ENCODE data around the gene PNPLA6.
"Not testable (repeated sequence)": the region's sequence is repeated elsewhere in the genome, so short reads cannot be mapped to it uniquely, and the experiment has no call there.

PNPLA6 gene

DNA sequence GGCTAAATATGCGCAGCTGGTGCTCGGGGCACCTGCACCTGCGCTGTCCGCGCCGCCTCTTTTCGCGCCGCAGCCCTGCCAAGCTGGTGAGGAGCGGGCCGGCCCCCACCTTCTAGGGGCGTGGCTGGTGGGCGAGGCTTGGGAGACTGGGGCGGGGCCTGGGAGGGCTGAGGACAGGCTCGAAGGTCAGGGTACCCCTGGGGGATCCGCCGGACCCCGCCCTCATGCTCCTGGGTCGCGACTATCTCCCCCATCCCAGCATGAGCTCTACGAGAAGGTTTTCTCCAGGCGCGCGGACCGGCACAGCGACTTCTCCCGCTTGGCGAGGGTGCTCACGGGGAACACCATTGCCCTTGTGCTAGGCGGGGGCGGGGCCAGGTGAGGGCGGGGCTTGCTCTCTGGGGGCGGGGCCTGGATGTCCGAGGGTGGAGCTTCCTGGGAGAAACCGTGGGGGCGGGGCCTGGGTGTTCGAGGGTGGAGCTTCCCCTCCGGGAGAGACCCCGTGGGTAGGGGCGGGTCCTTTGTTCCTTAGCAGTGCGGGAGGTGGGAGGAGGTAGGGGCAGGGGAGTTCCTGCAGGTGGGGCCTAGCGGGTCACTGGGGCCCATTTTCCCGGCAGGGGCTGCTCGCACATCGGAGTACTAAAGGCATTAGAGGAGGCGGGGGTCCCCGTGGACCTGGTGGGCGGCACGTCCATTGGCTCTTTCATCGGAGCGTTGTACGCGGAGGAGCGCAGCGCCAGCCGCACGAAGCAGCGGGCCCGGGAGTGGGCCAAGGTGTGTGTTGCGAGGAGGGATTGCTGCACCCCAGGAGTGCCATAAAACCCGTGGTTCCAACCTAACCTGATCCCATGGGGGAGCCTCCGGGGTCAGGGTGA is 19.7 kb downstream of the PNPLA6 start:
- peak in 1 of 3 donors; percentile 22 for DNase-seq (ENCODE audit: low read depth in 3 of 3)

DNA sequence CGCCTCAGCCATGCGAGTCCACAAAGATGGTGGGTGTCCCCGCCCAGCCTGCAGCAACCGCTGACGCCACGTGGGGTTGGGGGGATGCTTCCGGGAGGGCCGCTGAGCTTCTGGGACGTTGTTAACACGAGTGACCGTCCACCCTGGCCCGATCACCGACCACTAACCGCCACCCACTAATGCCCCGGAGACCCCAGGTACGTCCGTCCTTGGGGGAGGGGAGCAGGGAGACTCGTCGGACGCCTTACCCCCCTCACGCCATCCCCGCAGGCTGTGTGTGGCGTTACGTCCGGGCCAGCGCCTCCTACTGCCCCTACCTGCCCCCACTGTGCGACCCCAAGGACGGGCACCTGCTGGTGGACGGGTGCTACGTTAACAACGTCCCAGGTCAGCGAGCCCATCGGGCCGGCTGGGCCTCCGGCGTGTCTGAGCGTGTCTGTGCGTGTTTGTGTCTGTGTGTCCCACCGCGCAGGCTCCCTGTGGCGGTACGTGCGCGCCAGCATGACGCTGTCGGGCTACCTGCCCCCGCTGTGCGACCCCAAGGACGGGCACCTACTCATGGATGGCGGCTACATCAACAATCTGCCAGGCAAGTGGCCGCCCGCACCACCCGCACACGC is 21.3 kb downstream of the PNPLA6 start:
- DNase-seq (ENCODE audit: low read depth in 3 of 3): no peak

DNA sequence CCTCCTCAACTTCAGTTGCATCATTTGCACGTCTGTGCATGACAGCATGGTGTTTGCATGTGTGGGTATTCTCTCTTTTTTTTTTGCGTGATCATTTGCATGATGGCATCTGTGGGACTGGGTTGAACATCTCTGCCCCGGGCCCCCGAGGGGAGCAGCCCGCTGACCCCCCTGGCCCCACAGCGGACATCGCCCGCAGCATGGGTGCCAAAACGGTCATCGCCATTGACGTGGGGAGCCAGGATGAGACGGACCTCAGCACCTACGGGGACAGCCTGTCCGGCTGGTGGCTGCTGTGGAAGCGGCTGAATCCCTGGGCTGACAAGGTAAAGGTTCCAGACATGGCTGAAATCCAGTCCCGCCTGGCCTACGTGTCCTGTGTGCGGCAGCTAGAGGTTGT is 23.1 kb downstream of the PNPLA6 start:
- no peak for DNase-seq (ENCODE audit: low read depth in 3 of 3)

DNA sequence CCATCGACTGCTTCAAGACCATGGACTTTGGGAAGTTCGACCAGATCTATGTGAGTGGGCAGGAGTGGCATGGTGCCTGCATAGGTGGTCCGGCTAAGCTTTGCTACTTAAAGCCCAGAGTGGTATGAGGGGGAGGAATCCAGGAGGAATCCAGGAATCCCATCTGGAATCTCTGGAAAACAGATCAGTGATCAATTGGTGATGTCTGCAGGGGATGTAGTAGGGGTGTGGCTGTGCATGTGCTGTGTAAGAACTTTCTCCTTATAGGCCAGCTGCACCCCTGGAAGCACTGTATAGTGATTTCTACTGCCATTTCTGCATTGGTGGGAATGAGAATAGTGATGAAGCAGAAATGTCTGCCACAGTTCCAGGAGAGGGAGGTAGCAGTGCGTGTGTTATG is 23.6 kb downstream of the PNPLA6 start:
- no peak for DNase-seq (ENCODE audit: low read depth in 3 of 3)

DNA sequence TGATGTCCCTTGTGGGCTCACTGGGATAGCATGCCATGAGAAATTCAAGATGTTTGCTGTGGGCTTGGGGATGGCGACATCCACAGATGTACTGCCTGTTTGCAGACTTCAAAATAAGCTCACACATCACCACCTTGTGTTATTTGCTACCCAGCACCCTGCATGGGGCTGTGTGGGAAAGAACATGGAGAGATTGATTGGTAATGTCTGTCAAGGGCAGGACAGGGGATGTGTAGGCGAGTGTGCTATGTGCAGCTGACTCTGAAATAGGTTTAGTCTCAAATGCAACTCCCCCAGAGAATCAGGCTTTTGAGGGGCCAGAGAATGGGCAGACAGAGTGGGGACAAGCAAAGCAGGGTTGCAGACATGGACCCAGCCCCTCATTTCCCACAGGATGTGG is 24.7 kb downstream of the PNPLA6 start:
- DNase-seq (ENCODE audit: low read depth in 3 of 3): no peak

DNA sequence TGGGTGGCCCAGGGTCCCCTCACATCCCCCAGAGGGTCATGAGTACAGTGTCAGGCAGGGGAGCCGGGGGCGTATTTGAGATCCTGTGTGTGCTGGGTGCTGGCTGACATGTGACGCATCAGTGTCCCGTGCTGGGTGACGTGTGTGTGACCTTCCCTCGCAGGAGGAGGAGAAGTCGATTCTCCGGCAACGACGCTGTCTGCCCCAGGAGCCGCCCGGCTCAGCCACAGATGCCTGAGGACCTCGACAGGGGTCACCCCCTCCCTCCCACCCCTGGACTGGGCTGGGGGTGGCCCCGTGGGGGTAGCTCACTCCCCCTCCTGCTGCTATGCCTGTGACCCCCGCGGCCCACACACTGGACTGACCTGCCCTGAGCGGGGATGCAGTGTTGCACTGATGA is 25.8 kb downstream of the PNPLA6 start:
- no peak for DNase-seq (ENCODE audit: low read depth in 3 of 3)

DNA sequence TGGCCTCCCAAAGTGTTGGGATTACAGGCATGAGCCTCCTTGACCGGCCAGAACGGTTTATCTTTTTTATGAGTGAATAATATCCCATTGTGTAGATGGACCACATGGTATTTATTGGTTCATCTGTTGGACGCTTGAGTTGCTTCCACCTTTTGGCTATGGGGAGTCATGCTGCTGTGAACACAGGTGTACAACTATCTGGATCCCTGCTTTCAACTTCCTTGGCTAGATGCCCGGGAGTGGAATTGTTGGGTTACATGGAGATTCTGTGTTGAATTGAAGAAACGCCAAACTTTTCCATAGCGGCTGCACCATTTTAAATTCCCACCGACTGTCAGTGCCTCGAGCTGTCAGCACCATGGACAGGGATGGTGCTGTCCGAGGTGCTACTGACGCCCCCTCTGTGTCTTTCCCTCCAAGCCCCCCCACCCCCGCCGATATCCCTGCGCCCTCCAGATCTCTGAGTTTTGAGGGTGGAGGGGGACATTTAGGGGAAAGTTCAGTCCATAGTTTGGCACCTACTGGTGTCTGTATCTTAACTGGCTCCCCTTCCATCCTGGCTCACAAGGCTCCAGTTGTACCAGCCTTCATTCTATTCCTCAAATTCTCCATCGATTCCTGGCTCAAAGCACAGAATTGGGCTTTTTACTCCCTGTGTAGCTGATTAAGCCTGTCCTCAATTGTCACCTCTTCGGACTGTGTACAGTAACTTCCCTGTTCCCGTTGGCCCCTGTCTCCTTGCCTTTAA is 27.3 kb downstream of the PNPLA6 start:
- DNase-seq (ENCODE audit: low read depth in 3 of 3): no peak

DNA sequence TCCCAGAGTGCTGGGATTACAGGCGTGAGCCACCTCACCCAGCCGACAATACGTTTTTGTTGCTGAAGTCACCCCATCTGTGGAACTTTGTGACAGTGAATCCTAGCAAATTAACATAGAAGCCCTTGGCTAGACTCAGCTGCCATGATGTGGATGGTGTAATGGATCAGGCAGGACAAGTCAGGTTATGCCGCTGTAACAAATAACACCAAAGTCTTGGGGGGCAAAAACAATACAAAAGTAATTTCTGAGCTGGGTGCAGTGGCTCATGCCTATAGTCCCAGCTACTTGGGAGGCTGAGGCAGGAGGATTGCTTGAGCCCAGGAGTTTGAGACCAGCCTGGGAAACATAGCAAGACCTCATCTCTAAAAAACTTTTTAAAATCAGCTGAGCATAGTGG is 29.3 kb downstream of the PNPLA6 start:
- DNase-seq (ENCODE audit: low read depth in 3 of 3): no peak

DNA sequence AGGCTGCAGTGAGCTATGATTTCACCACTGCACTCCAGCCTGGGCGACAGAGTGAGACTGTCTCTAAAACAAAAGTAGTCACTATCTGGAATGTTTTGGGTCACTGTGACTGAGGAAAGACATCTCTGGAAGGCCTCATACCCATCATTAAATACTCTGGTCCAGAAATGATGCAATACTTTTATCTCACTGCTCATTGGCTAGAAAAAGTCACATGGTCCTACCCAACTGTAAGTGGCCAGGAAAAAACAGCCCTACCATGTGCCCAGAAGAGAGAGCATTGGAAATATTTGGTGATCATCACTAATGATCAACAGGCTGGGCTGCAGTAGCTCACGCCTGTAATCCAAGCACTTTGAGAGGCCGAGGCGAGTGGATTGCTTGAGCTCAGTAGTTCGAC is 29.8 kb downstream of the PNPLA6 start:
- DNase-seq (ENCODE audit: low read depth in 3 of 3): no peak

DNA sequence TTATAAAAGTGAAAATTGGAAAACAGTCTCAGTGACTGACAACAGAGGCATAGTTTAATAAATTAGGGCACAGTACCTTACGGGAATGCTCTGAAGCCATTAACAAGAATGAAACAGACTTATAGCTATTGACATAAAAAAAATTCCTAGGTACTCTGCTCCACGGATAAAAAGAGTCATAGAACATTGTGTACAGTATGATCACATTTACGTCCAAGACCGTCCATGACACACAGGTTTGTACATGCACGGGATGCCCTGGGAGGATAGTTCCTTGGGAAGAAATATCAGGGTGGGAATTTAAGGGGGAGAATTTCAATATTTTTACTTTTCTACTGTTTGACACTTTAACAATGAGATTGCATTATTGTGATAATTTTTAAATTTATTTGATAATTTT is 35.2 kb downstream of the PNPLA6 start:
- DNase-seq (ENCODE audit: low read depth in 3 of 3): no peak

DNA sequence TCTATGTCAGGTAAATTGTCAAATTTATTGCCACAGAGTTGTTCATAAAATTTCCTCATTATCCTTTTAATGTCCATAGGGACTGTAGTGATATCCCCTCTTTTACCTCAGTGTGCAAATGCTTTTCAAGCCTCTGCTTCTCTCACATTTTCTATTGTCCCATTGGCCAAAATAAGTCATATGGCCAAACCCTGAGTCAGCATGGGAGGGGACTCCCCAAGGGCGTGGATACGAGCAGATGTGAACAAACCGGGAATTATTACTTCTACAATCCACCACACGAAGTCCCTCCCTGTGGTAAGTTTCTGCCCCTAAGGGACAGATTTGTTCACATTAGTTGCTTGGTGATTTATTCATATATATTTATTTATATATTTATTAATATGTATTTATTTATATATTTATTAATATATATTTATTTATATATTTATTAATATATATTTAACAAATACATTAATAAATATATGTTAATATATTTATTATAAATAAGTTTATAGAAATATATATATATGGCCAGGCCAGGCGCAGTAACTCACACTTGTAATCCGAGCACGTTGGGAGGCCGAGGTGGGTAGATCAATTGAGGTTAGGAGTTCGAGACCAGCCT is 40.0 kb downstream of the PNPLA6 start:
- no peak for DNase-seq (ENCODE audit: low read depth in 3 of 3)

DNA sequence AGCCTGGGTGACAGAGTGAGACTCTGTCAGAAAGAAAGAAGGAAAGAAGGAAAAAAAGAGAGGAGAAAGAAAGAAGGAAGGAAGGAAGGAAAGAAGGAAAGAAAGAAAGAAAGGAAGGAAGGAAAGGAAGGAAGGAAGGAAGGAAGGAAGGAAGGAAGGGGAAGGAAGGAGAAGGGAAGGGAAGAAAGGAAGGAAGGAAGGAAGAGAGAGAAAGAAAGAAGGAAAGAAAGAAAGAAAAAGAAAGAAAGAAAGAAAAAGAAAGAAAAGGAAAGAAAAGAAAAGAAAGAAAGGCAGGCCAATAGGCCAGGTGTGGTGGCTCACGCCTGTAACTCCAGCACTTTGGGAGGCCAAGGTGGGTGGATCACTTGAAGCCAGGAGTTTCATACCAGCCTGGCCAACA is 41.9 kb downstream of the PNPLA6 start:
- not testable (repeated sequence) for DNase-seq (ENCODE audit: low read depth in 3 of 3)

DNA sequence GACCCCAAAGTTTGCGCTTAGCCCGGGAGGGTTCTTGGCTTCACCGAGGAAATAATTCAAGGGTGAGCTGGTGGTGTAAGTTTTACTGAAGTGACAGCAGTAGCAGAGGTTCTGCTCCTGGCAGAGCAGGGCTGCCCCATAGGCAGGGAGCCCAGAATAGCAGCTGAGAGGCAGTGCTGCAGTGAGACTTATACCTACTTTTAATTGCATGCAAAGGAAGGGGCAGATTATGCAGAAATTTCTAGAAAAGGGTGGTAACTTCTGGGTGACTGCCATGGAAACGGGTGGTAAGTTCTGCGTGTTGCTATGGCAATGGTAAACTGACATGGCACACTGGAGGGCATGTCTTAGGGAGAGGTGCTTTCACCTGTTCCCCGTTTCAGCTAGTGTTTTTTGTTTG is 42.6 kb downstream of the PNPLA6 start:
- no peak for DNase-seq (ENCODE audit: low read depth in 3 of 3)

DNA sequence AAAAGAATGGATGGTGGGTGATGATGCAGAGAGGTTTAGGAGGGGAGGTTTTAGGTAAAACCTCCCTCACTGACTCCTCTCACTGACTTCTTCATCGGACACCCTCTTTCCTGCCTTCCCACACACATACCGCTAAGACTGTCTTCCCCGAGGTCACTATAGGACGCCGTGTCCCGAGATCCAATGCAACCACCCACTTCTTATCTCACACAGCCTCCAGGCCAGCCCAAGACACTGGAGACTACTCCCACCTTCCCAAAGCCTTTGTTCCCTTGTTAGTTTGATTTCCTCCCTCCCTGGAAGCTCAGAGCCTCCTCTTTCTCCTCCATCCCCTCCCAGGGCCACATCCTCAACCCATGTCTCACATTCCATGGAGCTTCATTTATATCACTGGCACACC is 43.7 kb downstream of the PNPLA6 start:
- no peak for DNase-seq (ENCODE audit: low read depth in 3 of 3)

DNA sequence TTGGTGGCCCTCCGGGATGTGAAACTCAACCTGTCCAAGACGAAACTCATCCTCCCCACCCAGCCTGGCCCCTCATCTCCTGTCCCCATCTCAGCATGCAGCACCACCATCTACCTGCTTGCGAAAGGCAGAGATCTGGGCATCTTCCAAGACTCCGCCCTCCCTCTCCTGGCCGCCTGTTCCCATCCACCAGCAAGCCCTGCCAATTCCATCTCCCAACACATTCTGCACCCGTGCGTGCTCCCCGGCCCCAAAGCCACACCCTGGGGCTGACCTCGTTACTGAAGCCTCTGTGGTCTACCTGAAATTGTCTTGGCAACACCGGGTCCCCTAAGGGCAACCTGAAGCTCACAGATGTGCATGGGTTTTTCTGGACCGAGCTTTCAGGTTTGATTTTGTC is 46.9 kb downstream of the PNPLA6 start:
- DNase-seq (ENCODE audit: low read depth in 3 of 3): no peak

DNA sequence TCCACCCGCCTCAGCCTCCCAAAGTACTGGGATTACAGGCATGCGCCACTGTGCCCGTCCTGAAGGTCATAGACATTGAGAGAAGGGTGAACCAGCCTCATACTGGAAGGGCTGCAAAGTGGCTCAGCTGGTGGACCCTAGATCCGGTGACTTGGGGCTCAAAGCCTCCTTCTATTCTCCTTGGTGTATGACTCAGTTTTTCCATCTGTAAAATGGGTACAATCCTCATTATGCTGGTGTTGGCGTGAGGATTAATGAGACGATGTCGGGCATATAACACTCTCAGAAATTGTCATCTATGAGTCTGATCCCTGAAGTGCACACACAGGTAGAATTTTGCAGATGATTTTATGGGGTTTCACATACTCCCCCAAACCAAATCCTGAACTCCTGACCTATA is 54.3 kb downstream of the PNPLA6 start:
- no peak for DNase-seq (ENCODE audit: low read depth in 3 of 3)

DNA sequence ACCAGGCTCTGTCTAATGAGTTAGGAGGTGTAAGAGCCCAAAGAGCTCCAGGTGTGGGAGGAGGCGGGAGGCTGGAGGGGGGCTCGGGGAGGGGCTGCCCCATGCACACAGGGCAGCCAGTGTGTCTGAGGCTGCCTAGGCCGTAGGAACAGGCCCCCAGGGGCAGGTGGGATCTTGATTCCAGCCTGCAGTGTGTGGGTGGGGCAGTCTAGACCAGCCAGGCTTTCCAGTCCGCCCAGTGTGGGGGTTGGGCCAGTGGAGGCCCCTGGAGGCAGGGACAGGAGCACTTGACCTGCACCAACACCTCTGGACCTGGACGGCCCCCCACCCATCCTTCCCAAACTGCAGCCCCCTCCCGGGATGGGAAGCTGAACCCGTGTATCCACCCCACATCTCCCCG is 54.7 kb downstream of the PNPLA6 start:
- no peak for DNase-seq (ENCODE audit: low read depth in 3 of 3)

DNA sequence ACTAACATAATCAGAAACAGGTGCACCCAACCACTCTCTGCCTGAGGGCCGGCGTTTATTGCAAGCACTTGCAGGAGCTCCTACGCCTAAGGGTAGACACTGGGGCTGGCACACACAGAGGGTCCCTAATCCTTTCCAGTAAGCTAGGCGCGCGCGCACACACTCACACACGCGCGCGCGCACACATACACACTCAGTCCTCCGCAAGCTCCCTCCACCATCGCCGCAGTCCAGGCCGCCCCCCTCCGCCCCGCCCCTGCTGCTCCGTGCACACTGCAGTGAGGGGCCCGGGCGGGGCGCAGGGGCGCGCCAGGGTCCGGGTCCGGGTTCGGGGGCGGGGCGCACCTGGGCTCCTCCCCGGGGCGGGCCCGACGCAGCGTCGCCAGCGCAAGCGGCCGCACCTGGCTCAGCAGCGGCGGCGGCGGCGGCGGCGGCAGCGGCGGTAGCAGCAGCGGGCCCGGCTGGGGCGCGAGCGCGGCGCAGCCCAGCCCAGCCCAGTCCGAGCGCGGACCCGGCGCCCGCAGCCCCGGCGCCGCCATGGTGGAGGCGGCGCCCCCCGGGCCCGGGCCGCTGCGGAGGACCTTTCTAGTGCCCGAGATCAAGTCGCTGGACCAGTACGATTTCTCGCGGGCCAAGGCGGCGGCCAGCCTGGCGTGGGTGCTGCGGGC is 60.1 kb downstream of the PNPLA6 start, which contains the start of gene CAMSAP3:
TSS of gene CAMSAP3 (plus strand) at position 398 of the 668 bp plus-strand sequence. CDS start at position 538, 140 bp downstream.
- peak in 1 of 3 donors; percentile 31 for DNase-seq (ENCODE audit: low read depth in 3 of 3)

DNA sequence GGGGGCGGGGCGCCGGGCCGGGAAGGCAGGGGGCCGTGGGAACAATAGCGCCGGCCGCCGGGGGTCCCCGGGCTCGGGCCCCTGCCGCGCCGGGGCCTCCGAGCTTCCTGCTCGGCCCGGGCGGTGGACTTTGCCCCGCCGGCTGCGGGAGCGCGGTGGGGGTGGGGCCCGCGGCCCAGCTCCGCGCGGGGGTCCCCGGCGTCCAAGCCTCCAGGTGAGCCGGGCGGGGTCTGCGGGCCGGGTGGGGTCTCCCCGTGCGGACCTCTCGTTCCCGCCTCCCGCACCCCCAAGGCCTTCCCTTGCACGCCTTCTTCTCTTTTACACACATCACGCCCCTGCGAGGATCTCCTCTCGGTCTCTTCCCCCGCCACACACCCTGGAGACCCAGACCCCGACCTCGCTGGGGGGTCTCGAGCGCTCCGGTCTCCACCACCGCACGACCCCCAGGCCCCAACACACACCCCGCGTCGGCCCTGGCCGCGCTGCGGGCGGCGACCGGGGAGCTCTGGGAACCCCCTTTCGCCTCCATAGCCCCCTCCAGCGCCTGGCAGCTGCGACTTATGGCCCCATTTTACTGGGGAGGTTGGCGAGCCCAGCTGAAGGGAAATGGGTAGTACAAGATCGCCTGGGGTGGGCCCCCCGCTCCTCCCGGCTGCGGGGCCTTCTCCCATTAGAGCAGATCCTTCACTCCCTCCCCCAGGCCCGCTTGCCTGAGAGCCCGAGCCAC is 60.9 kb downstream of the PNPLA6 start:
- no peak for DNase-seq (ENCODE audit: low read depth in 3 of 3)

DNA sequence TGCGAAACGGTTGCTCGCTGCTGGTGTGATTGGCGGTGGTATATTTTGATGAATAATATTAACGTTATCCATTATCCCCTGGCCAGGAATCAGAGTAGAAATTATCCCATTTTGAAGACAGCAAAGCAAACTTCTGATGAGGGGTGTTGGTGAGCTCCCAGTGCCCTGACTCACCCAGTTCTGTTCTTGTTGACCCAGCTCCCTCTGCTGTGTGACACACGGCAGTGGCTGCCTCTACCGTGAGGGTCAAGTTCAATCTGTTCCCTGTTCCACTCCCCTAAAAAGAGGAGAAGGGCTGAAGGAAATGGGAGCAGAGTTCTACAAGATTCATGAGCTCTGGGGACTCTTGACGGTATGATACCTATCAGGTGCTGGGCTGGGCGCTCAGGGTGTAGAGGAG is 62.2 kb downstream of the PNPLA6 start:
- no peak for DNase-seq (ENCODE audit: low read depth in 3 of 3)

DNA sequence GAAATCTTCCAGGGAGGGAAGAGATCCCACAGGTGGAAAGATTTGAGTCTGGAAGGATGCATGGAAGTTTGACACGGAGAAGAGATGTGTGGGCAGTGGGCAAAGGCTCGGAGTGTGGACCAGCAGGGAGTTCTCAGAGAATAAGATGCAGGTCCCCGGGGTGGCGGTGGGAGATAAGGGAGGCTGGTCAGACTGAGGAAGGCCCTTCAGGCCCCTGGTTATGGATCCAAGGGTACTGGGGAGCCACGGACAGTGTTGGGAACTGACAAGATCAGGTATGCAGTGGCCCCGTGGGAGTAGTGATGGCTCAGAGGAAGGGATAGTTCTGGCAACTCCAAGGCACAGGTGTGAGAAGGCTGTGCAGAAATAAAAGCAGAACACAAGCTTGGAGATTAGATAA is 62.7 kb downstream of the PNPLA6 start:
- DNase-seq (ENCODE audit: low read depth in 3 of 3): no peak
